NCI-H1436 (cell line): Measurements from ENCODE around the gene PTPRK.

ENCODE experiments used
- DNase-seq: peaks from one replicate; lab custom pipeline; 2025; lab: John Stamatoyannopoulos, UW

PTPRK gene

DNA sequence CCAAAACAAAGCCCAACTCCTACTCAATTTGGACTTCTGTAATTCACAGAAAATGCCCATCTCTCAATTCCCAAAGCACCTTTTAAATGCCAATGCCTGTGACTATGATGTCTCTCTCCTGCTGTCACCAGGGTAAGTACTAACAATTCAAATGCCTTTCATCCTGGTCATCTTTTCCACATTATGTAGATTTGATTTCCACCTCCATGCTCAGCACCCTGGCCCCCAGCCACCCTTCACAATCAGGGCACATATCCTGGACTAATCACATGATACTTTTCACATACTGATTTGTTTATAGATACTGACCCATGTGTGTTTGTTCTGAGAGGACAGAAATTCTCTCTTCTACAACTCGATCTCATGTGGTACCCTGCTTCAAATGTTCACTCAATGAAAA lies 236.3 kb downstream of the PTPRK start:
- DNase-seq: no peak

DNA sequence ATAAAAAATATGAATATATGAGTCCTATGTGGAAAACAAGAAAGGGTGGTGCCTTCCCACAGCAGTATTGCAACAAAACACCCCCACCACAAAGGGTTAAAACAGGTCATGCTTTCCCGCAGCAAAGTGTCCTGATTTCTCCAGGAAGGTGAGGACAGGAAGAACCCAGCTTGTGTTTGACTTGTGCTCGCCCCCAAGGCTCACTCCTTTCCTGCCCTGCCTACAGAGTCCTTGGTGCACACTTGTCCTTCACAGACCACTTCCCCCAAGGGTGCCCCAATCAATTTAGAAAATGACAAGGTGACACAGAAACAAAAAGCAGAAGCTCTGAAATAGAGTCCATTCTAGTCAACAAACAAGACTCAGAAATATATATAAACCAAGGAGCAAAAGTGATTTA lies 237.4 kb downstream of the PTPRK start:
- DNase-seq: no peak

DNA sequence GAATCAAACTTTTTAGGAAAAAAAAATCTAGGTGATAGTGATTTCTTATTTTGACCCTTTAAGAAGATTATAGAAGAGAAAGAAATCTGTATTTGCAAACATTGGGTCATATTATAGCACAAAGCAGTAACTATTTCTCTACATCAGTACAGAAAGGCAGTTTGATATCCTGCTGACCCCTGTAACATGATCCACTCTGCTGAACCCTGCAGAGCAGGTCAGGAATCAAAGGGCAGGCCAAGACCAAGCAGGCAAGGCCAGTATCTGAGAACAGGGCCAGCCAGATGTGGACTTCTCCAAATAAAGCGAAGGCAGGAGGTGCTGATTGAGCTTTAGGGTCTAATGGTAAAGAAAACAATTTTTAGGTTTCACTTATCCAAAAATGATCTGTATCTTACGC lies 239.4 kb downstream of the PTPRK start:
- DNase-seq: no peak

DNA sequence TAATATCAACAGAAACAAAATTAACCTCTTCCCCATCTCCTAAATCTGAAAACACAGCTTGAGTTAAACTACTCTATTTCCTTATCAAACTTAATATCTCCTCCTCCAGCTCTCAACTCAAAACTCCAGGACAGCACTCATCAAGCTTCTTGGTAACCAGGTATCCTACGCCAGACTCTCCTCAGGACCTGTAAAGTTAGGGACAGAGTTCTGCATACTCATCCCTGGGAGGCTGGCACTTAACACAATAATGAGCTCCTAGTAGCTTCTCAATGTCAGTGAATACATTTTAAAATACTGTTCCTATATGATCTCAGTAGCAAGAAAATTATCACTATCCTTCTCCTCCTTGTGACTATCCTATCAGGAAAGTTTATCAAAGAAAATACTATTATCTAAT lies 240.3 kb downstream of the PTPRK start:
- no peak for DNase-seq

DNA sequence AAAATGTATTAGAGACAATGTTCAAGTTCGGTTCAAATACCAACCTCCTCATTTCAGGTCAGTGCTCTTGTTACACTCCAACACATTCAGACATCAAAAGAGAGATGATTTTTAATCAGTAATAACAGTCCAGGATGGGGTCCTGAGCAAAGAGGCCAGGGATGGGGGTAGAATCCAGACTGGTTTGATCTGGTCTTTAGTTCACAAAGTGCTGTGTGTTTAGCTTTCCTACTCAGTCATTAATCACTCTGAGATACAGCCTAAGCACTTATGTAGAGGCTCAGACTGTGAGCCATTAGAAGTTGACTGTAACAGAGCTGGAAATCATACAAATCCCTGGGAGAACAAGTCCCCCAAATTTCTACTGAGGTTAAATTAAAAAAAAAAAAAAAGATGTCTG lies 241.6 kb downstream of the PTPRK start:
- DNase-seq: no peak

DNA sequence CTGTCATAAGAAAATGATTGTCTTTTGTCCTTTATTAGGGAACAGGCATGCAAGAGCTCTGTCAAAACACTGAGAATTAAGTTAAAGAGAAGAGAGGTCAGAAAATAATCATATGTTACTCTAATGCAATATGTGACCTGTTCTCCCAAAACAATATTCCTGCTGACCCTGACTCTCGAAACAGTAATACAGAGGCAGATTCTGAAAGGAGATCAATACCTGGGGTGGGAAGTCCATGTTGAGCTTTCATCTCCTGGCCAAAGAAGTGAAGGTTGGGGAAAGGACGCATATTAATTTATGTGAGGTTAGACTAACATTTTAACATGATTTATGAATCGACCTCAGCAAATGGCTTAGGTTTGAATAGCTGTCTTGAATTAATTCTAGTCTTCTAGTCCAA lies 243.0 kb downstream of the PTPRK start:
- no peak for DNase-seq

DNA sequence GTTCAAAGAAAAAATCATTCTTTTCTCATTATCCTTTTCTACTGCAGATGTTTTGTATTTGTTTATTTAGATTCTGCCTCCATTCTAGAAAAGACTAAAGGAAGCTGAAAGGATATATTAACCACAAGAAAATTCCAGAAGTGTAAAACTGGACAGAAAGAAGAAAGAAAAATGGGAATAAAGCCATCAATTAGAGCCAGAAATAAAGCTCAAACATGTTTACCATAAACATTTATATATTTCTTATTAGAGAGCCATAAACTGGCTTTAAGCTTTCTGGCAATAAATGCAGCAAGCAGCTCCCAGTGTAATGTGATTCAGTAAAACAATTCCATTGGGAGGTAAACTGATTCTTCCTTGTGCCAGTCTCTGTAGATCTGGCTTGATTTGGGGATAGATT lies 244.1 kb downstream of the PTPRK start:
- DNase-seq: no peak

DNA sequence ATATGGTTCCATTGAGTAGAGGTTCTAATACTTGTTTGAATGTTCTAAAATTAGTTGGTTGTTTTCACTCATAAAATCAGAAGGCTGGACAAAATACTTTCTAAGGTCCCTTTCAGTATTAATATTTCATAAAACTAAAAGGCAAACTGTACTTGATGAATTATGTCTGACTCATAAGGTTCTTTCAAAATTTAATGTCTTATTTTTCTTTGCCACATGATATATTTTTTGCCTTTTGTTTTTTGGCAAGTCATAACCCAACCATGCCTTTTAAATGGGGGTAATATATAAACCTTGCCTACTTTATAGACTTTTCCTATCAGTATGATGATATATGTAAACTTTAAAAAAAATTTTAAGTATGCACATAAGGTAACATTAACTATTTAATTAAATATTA lies 244.7 kb downstream of the PTPRK start:
- DNase-seq: no peak

DNA sequence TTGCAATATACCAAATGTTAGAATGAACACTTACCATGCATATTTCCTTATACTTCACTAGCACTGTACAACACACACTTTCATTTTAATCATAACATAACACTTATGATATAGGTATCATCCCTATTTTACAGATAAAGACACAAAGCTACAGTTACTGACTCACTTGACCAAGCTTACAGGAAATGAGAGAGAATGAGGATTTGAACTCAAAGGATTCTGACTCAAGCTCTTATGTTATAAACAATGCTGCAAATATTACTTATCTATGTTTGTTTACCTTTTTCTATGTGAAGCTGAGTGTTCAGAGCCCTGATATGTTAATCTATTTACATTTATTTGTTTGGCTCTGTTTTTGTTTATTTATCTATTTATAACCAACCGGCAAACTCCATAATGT lies 245.4 kb downstream of the PTPRK start:
- no peak for DNase-seq

DNA sequence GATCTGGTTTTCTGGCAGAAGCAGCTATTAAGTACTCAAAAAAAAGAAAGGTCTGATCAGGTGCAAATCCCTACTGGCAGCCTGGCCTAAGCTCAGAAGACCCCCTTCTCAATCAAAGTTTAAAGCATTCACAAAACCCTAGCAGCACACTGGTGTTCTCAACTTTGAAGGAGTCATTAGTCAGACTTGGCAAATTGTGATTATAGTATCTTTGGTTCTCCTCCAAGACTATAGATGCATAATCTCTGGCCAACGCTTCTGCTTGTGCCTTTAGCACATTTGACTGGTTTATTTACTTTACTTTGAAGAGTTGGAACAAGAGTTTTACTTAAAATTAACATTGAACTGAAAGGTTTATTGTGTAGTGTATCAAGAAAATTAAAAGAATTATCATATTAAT lies 248.9 kb downstream of the PTPRK start:
- DNase-seq: no peak

DNA sequence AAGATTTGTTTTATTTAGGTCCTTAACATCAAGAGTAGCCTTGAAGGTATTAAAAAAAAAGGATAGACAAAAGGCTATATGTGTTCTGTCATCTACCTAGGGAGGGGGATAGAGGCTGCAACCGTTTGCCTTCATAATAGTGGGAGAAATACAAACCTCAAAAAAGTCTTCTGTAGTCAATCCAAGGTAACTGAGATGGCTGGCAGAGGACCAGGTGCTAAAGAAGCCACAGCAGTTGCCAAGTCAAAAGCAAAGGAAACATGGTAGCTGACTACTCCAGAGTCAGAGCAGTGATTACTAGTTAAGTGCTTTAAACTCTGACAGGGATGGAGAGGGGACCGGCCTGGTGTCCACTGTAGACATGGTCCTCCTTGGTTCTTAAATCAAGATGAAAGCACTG lies 249.4 kb downstream of the PTPRK start:
- no peak for DNase-seq

DNA sequence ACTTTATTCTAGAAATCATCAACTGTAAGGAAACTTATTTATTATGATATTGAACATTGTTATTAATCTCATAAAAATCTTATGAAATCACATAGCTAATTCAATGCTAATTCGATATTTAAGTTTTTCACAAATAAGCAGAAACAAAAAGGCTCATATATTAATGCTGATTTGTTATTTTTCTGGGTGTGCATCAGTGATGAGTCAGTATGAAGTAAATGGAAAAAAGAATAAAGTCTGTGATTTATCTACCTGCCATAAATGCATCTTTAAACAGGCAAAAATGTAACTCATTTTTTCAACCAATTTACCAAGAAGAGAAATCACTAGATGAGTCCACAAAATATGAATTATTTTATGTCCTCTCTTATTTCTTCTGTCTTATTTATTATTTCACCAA lies 253.5 kb downstream of the PTPRK start:
- no peak for DNase-seq

DNA sequence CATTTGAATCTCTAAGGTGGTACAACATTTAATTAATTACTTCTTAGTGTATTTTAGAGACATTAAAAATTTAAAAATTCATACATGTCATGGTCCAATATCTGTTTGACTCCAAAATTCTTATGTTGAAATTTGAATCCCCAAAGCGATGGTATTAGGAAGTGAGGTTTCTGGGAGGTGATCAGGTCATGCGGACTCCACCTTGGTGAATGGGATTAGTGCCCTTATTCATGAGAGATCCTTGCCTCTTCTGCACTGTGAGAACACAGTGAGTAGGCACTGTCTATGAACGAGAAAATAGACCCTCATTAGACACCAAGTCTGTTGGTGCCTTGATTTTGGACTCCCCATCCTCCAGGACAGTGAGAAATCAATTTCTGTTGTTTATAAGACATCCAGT lies 254.7 kb downstream of the PTPRK start:
- DNase-seq: no peak

DNA sequence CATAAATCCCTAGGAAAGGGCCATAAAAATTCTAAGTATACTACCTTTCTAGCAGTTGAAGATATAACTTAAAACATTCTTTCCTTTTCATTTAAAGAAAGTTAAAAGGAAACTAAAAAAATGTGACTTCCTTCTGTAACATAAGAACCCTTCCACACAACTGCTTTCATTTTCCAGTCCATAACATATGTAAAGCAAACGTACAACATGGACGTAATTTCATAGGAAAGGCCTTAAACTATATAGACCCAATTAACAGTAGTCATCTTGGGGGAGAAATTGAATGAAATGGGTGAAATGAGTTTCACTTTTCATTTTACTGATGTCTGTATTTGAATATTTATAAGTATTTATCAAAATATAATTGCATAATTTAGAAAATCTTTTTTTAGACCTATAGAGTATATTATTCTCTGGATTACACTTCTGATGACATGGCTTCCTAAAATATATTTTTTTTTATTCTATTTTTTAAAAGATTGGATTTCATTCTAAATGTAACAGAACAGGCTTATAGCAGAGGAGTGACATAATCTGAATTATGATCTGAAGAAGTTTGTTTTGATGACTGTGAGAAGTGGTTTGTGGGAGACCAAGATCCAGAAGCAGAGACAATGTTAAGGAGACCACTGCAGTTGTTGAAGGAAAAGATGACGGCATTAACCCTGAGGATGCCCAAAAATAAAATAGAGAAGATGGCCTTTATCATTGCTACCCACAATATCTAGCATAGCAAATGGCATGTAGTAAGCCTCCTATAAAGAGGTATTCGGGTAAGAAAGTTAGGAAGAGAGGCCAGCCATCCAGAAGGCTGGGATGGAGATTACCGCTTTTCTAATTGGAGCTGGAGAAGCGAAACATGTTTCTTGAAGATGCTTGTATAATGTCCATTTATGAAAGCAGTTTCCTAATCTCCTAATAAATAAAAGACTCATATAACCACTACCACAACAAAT lies 260.4 kb downstream of the PTPRK start:
- no peak for DNase-seq

DNA sequence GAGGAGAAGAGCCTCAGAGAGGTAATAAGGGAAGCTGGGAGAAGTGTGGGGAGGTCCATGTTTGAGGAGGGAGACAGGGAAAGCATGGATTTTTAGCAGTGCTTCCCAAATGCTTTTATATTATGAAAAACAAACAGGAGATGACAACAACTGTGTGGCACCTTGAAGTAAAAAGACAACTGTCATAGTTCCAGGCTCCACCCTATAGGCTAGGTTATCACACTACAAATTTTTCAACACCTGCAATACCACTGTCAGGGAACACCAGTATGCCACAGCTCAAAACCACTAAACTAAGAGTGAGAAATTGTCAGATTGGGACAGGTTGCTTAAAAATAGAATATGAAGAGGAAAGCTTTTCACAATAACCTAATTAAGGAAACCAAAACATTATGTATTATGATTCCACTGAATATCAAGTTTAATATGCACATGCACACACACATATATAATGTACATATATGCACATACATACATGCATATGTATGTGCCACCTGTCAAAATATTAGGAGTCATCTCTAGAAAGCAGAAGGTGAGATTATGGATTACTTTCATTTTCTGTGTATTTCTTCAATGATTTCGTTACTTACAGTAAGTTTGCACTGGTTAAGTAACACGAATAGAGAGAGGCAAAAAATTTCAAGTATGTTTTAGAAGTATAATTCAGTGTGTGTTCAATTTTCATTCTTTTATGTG lies 261.2 kb downstream of the PTPRK start:
- DNase-seq: no peak

DNA sequence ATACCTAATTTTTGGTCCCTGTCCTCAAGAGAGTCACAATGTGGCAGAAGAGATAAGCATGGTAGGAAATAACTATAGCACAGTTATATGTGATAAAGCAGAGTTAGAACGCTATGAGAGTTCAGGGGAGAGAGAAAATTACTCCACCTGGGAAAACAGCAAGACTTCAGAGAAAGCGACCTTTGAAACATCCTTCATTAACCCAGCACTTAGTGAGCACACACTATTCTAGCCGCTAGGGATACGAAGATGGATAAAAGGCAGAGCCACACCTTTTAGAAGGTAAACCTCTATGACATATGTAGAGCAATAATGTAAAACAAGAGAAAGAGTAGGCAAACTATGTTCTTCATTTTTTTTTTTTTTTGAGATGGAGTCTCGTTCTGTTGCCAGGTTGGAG lies 264.3 kb downstream of the PTPRK start:
- DNase-seq: no peak

DNA sequence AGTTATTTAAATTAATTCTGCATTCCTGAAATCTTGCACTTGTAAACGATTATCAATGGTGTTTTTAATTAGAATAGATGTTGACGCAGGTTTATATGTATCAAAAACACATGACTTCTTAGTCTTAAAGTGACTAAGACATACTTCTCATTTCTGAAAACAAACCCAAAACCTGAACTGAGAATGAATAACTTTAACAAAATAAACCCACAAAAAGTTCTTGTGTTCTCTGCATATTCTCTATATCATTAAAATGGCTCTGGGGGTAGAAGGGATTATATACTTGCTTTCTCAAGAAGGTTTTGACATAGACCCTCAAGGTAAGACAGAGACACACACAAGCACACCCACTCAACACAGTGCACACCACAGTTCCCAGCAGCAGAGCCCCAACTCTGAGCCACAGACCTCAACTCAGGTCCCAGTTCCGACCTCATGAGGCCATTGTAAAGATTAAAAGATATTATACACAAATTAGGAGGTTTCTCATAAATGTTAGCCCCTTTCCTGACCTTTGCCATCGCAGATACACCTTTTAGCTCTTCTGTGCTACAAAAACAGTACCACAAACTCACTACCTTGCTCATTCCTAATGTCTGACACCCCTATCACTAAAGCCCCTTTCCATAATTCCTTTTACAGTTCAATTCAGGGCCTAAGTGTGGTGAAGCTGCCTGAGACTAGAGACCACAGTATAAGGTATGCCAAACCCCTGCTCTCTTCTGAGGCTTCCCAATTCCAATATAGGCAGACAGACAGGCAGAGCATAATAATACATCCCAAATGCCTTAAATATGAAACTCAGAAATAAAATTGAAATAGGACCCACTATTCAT lies 267.8 kb downstream of the PTPRK start:
- DNase-seq: no peak

DNA sequence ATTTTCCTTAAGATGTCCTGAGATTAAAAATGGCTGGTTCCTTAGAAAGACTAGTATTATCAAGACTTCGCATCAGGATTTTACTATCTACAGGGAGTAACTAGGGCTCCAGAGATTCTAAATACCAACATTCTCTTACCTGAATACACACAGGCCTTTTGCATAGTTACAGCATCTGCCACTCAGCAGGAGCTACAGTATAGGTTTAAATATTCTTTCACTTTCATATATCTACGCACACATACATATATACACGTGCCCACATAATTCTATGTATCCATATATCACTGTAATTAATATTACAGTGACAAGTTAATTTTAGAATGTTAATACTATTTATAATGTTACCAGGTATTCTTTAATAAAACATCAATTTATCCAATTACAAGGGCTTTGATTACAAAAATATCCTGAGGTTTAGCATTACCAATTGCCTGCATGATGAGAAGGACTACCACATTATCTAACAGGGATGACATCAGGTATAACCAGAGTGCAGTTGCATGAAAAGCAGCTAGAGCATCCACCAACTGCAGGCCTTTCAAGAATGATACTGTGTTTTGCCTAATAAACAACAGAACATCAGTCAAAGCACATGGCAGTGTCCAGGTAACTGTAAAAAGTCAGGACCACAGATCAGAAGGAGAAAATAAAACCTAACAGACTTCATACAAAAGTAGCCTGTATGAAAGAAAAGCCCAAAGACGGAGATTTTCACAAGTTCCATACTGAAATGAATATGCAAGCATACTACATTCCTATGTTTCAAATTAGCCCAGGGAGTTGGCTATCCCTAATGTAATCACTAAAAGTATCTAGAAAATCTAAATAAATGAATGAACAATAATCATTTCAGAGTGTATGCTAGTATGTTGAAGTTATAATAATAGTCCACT lies 268.7 kb downstream of the PTPRK start:
- DNase-seq: no peak

DNA sequence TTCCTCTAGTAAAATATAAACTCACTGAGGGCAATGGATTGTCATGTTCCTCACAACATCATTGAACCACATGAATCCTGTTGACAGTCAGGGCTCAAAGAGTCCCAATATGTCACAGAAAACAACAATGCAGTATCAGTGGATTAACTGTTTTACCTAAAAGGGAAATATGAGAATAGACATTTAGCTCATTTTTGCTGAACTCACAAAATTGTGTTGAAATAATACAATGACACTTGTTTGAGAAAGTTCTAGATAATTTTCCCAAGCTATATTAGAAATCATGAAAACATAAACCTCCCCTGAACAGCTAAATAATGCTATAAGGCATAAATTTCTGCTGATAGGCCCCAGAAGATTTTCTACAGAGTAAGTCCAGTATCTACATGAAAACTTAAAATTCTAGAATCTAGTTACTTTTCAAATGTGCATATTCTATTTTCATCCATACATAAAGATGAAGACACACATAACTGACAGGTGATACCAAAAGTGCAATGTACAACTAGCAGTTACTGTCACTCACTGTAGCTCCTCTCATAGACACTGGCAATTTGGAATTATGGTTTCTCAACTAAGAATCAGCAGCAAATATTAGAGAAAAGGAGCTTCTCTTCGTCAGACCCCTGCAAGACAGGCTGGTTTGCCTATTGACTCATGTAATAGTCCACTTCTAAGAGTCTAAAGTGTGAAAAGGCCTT lies 269.9 kb downstream of the PTPRK start:
- no peak for DNase-seq

DNA sequence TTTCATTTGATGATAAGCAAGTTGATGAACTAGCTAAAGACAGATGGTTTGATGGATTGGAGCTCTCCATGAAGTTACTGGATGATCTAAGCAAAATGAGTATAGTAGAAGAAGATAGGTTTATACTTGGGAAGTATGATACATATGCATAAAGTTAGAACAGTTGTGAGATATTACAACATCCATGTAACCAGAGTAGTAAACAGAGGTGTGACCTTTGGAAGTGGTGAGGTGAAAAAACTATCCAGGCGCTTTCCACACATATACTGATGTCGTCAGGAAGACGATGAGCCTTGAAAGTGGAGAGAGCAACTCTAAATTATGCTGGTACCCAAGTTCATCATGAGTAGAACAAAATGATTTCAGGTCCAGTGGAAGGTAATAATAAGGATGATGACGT lies 271.0 kb downstream of the PTPRK start:
- DNase-seq: no peak
